GM21717 (cell line): ENCODE measurements around the gene CENPP.
"Not testable (repeated sequence)": the region's sequence is repeated elsewhere in the genome, so short reads cannot be mapped to it uniquely, and the experiment has no call there.

Experiments
- ATAC-seq: cut with Tn5 transposase; IDR thresholded peaks from one replicate; pipeline ENCODE4 v1.9.1; 2021; ENCODE audit warnings: mild to moderate bottlenecking, moderate library complexity; ENCODE audit not compliant: unreplicated experiment

The CENPP gene

GRCh38 chr9:92611621-92612285 lies 286.0 kb downstream of the CENPP start:
- ATAC-seq = no peak

- no peak for ATAC-seq
Measured at GRCh38 chr9:92612292-92612691, 286.5 kb downstream of the CENPP start.

DNA sequence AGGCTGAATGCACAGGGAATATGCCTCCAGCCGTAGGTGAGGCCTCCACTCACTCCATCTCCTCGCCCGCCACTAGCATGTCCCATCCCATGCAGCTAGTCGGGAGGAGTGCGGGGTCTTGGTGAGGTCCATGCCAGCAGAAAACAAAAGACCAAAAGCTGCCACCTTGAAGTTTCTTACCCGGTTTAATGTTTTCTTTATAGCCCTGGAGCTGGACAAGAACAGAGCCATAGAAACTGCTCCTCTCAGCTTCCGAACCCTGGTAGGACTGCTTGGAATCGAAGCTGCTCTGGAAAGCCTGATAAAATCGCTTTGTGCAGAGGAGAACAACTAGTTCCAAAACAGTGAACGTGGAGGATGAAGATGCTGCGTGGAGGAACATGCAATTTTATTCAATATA lies 287.1 kb downstream of the CENPP start:
- ATAC-seq = no peak

DNA sequence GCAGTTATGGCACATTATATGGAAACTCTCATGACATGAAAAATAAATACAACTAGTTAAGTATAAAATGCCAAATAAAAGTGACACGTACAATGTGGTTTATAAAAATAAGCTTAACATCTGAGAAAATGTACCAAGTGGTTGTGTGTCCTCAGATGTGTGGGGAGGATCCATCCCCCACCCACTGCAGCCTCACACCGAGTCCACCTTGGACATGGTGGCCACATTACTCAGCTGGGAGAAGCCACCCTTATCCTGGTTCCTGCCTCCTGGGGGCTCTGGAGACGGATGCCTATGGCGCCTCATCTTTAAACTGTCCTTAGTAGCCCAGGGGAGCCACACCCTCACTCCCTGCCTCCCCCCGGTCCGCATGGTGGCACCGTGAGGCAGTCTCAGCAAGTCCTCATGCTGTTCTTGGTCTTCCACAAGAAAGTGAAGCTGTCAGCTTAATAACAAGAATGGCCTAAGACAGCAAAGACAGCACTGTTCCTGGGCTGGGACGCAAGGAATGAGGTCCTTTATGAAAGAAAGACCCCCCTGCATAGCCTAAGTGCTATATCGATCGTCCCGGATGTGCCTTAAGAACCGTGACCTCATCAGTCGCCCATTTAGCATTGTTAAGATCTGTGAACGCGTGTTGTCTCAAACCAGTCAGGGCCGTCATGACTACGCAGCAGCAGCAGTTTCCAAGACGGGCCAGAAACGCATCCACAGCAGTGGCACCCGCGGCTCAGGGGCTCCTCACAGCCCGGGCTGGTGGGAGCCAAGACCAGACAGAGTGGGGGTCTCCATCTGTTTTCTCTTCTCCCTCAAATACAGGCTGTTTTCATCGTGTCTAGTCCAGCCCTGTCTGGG lies 287.7 kb downstream of the CENPP start:
- no peak for ATAC-seq

GRCh38 chr9:92614123-92614510 lies 288.4 kb downstream of the CENPP start:
- no peak for ATAC-seq

DNA sequence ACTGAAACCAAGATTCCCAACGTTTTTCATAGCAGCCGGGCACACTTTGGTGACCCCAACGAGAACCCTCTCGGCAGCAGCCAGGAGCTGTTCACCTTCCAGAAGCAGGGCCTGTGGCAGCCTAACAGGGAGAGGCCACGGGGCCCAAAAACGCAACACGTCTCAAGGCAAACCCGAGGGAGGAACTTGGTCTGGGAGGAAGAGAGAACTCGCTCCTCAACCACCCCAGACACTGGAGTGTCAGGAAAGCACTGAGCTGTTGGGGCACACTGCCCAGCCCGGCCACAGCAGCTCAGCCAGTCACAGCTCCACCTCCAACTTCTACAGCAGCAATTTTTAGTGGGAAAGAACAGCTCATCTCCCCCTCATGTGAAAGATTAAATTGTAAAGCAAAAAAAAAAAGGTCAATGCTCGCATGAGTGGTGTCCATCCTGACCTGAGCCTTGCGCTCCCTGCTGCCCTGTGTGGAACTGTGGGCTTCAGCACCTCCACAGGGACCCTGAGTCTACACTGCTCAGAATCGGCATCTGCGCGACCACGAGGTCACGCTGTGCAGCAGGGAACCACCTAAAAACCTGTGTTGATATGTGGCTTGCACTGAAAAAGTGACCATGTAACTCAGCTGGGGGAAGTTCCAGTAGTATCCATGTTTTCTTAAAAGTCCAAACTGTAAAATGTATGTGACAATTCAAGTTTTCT lies 289.2 kb downstream of the CENPP start:
- ATAC-seq = no peak

DNA sequence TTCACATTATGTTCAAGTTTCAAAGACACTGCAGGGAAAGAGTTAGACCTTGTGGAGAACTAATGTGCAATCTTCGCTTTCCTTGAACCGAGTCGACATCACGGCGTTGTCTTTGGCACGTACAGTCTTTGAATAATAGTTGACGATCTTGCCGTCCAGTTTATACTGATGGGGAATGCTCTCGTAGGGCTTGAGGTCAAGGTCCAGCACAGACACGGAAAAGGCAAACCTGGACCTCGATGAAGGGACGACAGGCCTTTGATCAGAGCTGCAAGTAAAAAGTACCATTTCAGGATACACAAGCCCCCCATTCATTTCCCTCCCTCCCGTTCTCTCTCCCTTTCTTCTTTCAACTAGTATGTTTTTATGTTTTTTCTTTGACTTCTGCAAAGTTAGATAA lies 290.0 kb downstream of the CENPP start:
- ATAC-seq = no peak

DNA sequence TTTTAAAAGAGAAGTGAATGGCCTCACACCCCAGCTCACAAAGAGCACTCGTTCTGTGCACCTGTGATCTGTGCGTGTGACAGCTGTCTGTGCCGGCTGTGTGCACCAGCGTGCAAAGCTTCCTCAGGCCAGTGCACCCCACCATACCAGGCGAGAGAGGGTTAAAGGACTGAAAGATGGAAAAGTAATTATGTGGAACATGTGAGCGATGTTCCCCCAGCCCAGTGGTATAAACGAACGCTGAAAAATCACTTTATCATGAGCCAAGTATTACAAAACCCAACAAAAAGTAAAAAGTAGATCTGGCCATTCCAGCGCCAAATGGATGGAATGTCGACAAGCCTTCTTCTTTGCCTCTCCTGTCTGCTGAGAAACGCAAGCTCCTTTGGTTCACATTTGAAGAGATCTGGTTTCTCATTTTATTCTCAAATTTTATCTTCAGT lies 290.5 kb downstream of the CENPP start:
- ATAC-seq = no peak

DNA sequence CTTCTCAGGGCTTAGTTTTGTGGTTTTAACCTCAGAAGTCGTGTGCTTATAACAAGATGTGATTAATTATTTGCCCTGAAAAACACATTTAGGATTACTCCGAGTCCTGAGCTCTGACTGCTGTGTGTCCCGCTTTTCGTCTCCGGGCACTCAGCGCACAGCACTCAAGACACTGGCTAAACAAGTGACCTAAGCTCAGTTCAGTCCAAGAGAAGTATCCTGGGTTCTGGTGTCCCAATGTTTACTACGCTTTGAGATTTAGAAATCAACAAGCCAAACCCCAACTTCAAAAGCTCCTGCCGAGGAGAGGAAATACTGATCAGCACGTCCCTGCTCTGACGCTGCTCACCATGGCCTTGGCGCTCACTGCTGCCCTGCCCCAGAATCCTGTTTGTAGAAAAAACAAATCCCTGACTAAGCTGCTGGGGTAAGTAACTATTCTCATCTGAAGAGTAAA lies 290.9 kb downstream of the CENPP start:
- ATAC-seq = no peak

DNA sequence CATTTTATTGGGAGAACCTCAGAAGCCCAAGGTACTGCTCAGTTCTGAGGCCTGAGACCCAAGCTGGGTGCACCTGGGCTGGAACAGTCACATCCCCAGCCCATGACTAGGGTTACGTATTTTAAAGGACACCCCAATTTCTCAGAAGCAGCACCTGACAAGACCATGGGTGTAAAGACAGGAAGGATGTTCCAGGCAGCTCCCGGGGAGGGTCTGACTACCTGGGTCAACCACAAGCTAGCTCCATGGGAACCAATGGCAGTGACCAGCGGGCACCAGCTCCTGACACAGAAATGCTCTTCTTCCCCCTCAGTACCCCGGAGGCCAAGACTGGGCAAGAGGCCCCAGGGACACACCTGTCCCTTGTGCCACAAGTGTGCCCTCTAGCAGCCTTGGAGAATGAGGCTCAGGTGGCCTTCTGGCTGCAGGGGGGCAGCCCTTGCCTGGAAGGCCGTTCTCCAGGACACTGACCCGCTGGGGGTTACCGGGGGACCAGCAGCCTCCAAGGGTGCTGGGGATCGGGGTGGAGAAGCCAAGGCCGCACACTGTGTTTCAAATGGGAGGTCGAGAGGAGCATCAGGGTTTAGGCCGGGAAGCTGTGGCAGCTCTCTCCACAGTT lies 291.6 kb downstream of the CENPP start:
- ATAC-seq = no peak

DNA sequence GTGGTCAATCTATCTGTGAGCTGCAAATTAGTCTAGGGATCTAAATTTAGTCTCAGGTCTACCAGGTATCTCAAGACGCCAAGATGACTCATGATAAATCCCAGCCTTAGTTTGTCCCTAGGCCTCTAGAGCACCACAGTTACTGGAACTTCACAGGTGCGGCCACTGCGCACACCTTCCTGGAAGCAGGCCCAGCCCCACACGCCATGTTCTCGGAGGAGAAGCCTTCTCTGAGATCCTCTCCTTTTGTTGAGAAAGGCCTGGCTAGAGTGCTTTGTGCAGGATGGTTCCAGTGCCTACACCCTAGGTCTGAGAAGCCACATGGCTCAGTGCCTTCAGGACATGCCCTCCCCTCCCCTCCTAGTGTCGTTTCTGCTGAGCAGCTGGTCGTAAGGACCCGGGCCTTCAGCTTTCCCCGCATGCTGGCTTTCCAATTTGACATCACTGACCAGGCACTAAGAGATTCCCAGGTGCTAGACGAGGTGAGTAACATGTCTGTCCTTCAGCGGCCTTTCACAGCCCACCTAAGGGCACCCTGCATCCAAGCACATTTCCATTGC lies 292.3 kb downstream of the CENPP start:
- ATAC-seq = no peak

DNA sequence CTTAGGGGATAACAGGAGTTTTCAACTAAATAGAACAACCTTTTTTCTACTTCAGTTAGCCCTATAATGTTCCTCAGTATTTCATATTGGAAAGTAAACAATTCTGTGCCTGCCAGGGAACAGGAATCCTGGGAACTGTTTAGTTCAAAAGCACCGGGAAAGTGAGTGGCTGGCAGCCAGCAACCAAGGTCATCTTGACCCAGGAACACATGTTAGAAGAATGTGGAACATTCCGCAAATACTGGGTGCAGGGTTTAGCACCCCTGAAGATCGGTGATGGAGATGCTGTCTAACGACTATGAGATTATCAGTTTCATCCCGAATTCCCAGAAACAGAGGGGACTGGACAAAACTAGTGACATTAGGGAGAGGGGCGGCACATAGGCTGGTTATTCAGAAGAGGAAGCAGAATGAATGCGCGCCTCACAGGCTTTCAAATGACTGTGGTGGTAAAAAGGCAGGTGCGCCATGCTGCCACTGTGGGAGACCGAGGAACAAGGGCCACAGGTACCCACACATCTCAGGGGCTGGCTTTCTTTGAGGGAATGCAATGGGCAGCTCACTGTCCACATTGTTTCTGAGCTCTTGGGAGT lies 293.0 kb downstream of the CENPP start:
- ATAC-seq = no peak

DNA sequence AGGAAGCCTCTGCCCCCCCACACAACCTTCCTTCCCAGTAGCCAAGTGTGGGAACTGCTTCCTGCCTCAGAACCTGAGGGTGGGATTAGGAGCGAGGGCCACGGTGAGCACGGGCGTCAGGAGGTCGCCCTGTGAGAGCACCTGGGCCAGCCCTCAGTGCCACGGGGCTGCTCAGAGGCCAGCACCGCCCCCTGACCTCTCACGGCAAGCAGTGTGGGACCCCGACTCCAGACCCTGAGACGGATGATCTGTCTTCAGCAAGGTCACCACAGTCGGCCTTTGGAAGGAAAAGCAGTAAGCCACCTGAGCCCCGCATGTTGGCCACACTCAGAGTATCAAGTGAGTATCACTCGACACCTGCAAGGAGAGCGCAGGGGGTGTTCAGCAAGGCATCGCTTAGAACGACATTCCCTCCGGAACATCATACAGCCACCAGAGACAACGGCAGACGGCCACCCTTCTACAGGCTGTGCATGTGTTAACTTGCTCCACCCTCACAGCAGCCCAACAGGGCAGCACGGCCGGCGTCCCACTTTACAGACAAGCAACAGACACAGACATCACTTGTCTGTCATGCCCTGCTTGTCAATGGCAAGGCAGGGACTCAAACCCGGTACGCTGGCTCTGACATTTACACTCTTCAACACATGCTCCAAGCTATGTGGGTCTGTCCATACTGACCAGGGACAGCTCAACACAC lies 294.0 kb downstream of the CENPP start:
- no peak for ATAC-seq

DNA sequence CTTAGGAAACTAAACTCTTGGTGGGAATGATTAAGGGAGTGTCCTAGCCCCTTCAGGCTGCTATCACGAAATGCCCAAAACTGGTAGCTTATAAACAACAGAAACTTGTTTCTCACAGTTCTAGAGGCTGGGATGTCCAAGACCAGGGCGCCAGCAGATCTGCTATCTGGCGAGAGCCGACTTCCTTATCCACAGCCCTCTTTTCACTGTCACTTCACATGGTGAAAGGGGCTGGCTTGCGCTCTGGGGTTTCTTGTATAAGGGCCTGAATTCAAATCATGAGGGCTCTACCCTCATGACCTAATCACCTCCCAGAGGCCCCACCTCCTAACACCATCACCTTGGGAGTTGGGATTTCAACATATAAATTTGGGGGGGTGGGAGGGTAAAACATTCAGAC lies 295.1 kb downstream of the CENPP start:
- ATAC-seq = no peak

- ATAC-seq = not testable (repeated sequence)
Measured at GRCh38 chr9:92623936-92624335, 298.2 kb downstream of the CENPP start.

DNA sequence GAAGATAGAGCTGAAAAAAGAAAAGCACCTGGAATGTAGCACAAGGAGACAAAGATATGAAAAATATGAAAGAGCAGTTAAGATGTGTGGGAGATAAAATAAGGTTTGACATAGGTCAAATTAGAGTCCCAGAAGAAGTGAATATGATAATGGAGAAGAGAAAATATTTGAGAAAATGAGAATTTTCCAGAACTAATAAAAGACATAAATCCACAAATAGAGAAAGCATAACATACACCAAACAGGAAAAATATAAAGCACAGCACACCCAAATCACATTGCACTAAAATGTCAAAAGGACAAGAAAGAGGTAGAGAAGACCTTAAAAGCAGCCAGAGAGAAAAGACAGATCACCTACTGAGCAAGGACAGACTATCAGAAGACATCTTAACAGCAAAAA lies 300.7 kb downstream of the CENPP start:
- no peak for ATAC-seq

DNA sequence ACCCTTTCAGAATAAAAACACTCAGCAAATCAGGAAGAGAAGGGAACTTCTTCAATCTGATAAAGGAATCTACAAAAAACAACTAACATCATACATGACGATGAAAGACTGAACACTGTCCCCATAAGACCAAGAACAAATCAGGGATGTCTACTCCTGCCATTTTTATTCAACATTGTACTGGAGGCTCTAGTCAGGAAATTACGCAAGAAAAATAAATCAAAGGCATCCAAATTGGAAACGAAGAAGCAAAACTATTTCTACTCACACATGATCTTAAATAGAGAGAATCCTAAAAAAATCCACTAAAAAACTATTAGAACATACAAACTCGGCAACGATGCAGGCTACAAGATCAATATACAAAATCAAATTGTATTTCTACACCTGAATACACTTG lies 301.9 kb downstream of the CENPP start:
- ATAC-seq = no peak

GRCh38 chr9:92631452-92632343 lies 305.9 kb downstream of the CENPP start:
- ATAC-seq = no peak

DNA sequence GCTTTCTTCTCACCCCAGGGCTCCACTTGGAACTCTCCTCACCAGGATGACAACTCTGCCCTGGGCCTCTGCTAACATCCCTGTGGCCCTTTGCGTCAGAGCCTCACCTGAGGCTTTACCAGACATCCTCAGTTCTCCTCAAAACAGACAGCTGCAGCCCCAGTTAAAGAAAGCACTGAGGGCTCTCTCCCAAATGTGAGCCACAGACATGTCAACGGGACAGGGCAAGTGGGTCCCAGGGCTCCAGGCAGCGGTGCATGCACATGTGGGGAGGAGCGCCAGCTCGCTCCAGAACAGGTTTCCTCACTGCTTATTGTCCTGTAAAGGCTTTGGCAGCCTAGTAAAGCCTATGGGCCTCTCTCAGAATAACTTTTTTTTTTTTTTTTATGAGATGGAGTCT lies 306.9 kb downstream of the CENPP start:
- ATAC-seq = no peak
